A673 (cell line): ENCODE results near the gene SERPINA4. TPM values are rescaled to one million over a fixed set of nuclear protein-coding genes. Genes with fewer than 3 reads are reported as not detected.

Source experiments
- BruUV-seq: library from RNA; stranded (reverse); fragments of 400-500 nt; replicated peaks from 2 replicates; lab custom pipeline; 2021; lab: Mats Ljungman, UMichigan
- CTCF ChIA-PET: fragments of 300-600 bp; sonication (Branson Sonifier 250); formaldehyde crosslinking; loops from one replicate; lab custom pipeline; 2022; ENCODE audit warnings: antibody characterized with exemption; lab: Charles Lee
- POLR2A ChIA-PET: fragments of 300-600 bp; sonication (Branson Sonifier 250); formaldehyde crosslinking; loops from one replicate; lab custom pipeline; 2022; ENCODE audit warnings: antibody characterized with exemption; ENCODE audit not compliant: low non-redundant PET; lab: Charles Lee
- DNase-seq: peaks from one replicate; pipeline ENCODE4 v3.0.0-alpha.2; 2015; ENCODE audit warnings: low spot score
- H3K27ac ChIP-seq: fragments of 200-600 bp; sonication (generic); 2 replicates; pipeline ENCODE4 v1.5.1; 2016; ENCODE audit warnings: mixed run types, low read depth, mild to moderate bottlenecking, mixed read lengths, antibody characterized with exemption, low read length; ENCODE audit not compliant: poor library complexity, severe bottlenecking
- H3K27me3 ChIP-seq: fragments of 200-600 bp; sonication (generic); replicated peaks from 2 replicates; pipeline ENCODE4 v1.6.1; 2017; ENCODE audit warnings: mixed run types, low read depth, mild to moderate bottlenecking, mixed read lengths, antibody characterized with exemption, low read length; ENCODE audit not compliant: insufficient read depth, poor library complexity
- H3K36me3 ChIP-seq: fragments of 200-600 bp; sonication (generic); 2 replicates; pipeline ENCODE4 v1.6.1; 2016; ENCODE audit warnings: mixed run types, mild to moderate bottlenecking, mixed read lengths, antibody characterized with exemption, low read length; ENCODE audit not compliant: insufficient read depth, poor library complexity, severe bottlenecking
- H3K4me1 ChIP-seq: fragments of 200-600 bp; sonication (generic); 2 replicates; pipeline ENCODE4 v1.6.1; 2017; ENCODE audit warnings: mixed run types, mild to moderate bottlenecking, mixed read lengths, antibody characterized with exemption, low read length; ENCODE audit not compliant: insufficient read depth, poor library complexity, severe bottlenecking
- H3K4me3 ChIP-seq: fragments of 200-600 bp; sonication (generic); 2 replicates; pipeline ENCODE4 v1.5.1; 2016; ENCODE audit warnings: low read depth, mixed run types, mild to moderate bottlenecking, mixed read lengths, low read length; ENCODE audit not compliant: poor library complexity, severe bottlenecking
- H3K9me3 ChIP-seq: fragments of 200-600 bp; sonication (generic); 2 replicates; pipeline ENCODE4 v1.6.1; 2016; ENCODE audit warnings: mixed run types, low read depth, mild to moderate bottlenecking, mixed read lengths, antibody characterized with exemption, low read length; ENCODE audit not compliant: poor library complexity, severe bottlenecking
- CTCF ChIP-seq: fragments of 300-800, 200-600 bp; sonication (generic); conservative IDR thresholded peaks from 2 replicates; pipeline ENCODE4 v1.5.1; 2017; ENCODE audit warnings: low read depth, mild to moderate bottlenecking, antibody characterized with exemption, low read length, moderate library complexity, mixed read lengths
- EZH2 ChIP-seq: fragments of 200-600 bp; sonication (generic); IDR thresholded peaks from 2 replicates; pipeline ENCODE4 v1.6.1; 2017; ENCODE audit warnings: borderline replicate concordance, low read depth, mild to moderate bottlenecking, mixed read lengths, antibody characterized with exemption, low read length; ENCODE audit not compliant: poor library complexity, severe bottlenecking
- intact Hi-C: fragments of 100-400 bp; cut with micrococcal nuclease; formaldehyde crosslinking; loops from one replicate; pipeline ENCODE4 v1.10.0; 2022; ENCODE audit not compliant: unreplicated experiment
- total RNA-seq: library from RNA; stranded (reverse); gene quantifications from 2 replicates; pipeline ENCODE4 v1.2.3, GENCODE V29; 2021

Gene SERPINA4
- total RNA-seq, 1 experiment from 2014 or later: not detected

GRCh38 chr14:94562022-94562421 is 780 bp downstream of the SERPINA4 start:
- Histone ChIP-seq H3K4me3 (no peak overlapping the region), H3K27ac (no peak overlapping the region), H3K27me3 (no peaks in the 10 kb centered on the region), H3K4me1 (no peaks in the 10 kb centered on the region), H3K9me3 (no peaks in the 10 kb centered on the region), H3K36me3 (no peaks in the 10 kb centered on the region)
- CTCF ChIA-PET: no interaction called here
- TF ChIP-seq CTCF: no peak
- no peak for TF ChIP-seq EZH2
- intact Hi-C loops: no loop called here
- BruUV-seq: no TSS peak
- POLR2A ChIA-PET: no interaction called here
- no peak for DNase-seq

- Histone ChIP-seq H3K4me1 (no peaks in the 10 kb centered on the region), H3K4me3 (no peak overlapping the region), H3K9me3 (no peaks in the 10 kb centered on the region), H3K36me3 (no peaks in the 10 kb centered on the region), H3K27me3 (no peaks in the 10 kb centered on the region), H3K27ac (no peak overlapping the region)
- TF ChIP-seq CTCF: no peak
- no peak for TF ChIP-seq EZH2
- DNase-seq: no peak
- ChIA-PET CTCF (no interaction called here), POLR2A (no interaction called here)
- BruUV-seq: no TSS peak
- intact Hi-C loops: no loop called here
Observed at GRCh38 chr14:94562941-94563883, 2.0 kb downstream of the SERPINA4 start.

- TF ChIP-seq EZH2 (no peak), CTCF (no peak)
- ChIA-PET POLR2A (no interaction called here), CTCF (no interaction called here)
Observed at GRCh38 chr14:94564381-94564780, 3.1 kb downstream of the SERPINA4 start.

More at GRCh38 chr14:94564381-94564780, 3.1 kb downstream of the SERPINA4 start:
- Histone ChIP-seq H3K27me3 (no peaks in the 10 kb centered on the region), H3K4me1 (no peaks in the 10 kb centered on the region), H3K36me3 (no peaks in the 10 kb centered on the region), H3K9me3 (no peaks in the 10 kb centered on the region), H3K4me3 (no peak overlapping the region), H3K27ac (no peak overlapping the region)
- no peak for DNase-seq
- intact Hi-C loops: no loop called here
- no TSS peak for BruUV-seq
